GM12892 (cell line): ENCODE measurements around the gene CLCN1.

Experiments used
- DNase-seq: peaks from one replicate; pipeline ENCODE4 v3.0.0; 2011; ENCODE audit not compliant: insufficient read length
- FAIRE-seq: peaks from 2 replicates; lab custom pipeline; 2011; peaks lifted over from hg19 to GRCh38; lab: Jason Lieb, UNC
- POLR2A ChIP-seq: IDR thresholded peaks from 2 replicates; pipeline ENCODE4 v1.6.1; 2011; ENCODE audit warnings: low read depth, low read length, control low read depth
- POLR2AphosphoS5 ChIP-seq: IDR thresholded peaks from 2 replicates; pipeline ENCODE4 v1.6.1; 2011; ENCODE audit warnings: low read depth, low read length, control low read depth
- TAF1 ChIP-seq: IDR thresholded peaks from 2 replicates; pipeline ENCODE4 v1.6.1; 2011; ENCODE audit warnings: low read depth, mild to moderate bottlenecking, control low read depth, low read length, borderline replicate concordance

The CLCN1 gene

GRCh38 chr7:143375298-143376034 lies 59.6 kb downstream of the CLCN1 start:
- FAIRE-seq (no peak), DNase-seq (no peak)
- no peak for TF ChIP-seq POLR2AphosphoS5
- no peak for TF ChIP-seq TAF1
- TF ChIP-seq POLR2A: no peak

GRCh38 chr7:143376396-143376795 lies 60.5 kb downstream of the CLCN1 start:
- TF ChIP-seq POLR2A (no peak), TAF1 (no peak)
- DNase-seq: no peak
- no peak for FAIRE-seq

GRCh38 chr7:143379611-143380259 lies 63.8 kb downstream of the CLCN1 start:
- DNase-seq (no peak), FAIRE-seq (peak; percentile 33)
- no peak for TF ChIP-seq POLR2AphosphoS5
- TF ChIP-seq TAF1: no peak
- no peak for TF ChIP-seq POLR2A

GRCh38 chr7:143380260-143380645 lies 64.3 kb downstream of the CLCN1 start:
- TF ChIP-seq POLR2AphosphoS5 (no peak), TAF1 (no peak), POLR2A (no peak; the same call in 1 of the 2 replicates)
- no peak for FAIRE-seq
- peak; percentile 63 for DNase-seq

DNA sequence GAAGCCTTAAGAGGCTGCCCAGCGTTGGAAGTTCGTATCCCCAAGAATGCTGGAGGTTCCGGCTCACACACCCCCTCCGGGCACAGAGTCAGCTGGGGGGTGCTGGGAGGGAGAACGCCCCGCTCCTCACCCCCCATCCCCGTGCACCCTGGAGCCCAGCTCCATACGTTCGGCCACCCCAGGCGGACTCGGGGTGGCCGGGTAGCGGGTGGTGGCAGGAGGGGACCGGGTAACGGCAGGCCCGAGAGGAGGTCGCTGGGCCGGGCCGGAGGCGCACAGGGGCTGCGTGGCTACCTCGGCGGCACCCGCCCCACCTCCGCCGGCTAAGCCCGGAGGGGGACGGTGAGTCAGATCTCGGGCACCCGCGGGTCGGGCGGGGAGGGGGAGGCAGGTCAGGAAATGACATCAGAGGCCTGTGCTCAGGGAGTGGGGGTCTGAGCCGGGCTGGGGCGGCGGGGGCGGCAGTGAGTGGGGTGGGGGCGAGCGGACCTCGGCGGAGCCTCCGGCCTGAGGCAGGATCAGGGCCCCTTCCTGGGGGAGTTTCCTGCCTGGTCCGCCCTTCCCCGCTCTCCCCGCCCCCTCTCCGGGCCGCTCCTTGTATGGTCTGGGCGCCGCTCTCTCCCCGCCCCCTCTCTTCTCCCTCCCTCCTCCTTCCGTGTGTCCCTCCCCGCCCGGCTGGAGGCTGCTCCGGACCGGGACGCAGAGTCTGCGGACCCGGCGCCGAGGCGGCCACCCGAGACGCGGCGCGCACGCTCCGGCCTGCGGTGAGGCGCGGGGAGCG lies 64.9 kb downstream of the CLCN1 start, which contains the start of gene ZYX:
ZYX (plus strand) TSS at position 700 of the 781 bp plus-strand sequence. CDS start 227 bp downstream, outside the sequence.
- peak; percentile 97 for DNase-seq
- FAIRE-seq: peak; percentile 73

GRCh38 chr7:143381427-143382125 lies 65.7 kb downstream of the CLCN1 start:
- DNase-seq: no peak
- no peak for FAIRE-seq
- TF ChIP-seq POLR2AphosphoS5 (no peak), POLR2A (no peak), TAF1 (no peak)

More for the DNA sequence above, 64.9 kb downstream of the CLCN1 start, which contains the start of gene ZYX:
- TF ChIP-seq TAF1: no peak
- peak; percentile 69; the same call in 1 of the 2 replicates for TF ChIP-seq POLR2A
- peak; percentile 14; the same call in 1 of the 2 replicates for TF ChIP-seq POLR2AphosphoS5

DNA sequence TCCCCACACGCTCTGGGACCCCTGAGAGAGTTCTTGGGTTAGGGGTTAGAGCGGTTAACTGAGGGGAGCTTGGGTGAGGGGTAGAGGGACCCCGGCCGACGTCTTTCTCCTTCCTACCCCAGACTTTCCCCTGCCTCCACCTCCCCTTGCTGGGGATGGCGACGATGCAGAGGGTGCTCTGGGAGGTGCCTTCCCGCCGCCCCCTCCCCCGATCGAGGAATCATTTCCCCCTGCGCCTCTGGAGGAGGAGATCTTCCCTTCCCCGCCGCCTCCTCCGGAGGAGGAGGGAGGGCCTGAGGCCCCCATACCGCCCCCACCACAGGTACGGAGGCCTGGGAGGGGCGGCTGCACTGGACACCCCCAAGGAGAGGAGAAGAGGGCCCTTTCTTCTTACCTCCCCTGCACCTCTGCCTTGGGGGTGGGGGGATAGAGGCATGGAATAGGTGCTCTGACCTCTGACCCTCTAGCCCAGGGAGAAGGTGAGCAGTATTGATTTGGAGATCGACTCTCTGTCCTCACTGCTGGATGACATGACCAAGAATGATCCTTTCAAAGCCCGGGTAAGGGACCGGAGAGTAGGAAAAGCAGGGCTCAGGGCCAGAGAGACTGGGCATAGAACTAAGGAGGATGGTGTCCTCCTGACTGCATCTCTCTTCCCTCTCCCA lies 66.3 kb downstream of the CLCN1 start:
- TF ChIP-seq POLR2A (no peak), POLR2AphosphoS5 (no peak), TAF1 (no peak)
- DNase-seq: no peak

GRCh38 chr7:143382791-143383641 lies 67.1 kb downstream of the CLCN1 start:
- DNase-seq: no peak
- FAIRE-seq: no peak
- TF ChIP-seq POLR2A: 0 out of 2 replicates have a peak, but pooled peaks have one; percentile 20
- TF ChIP-seq TAF1: no peak

More for the DNA sequence above, 66.3 kb downstream of the CLCN1 start:
- no peak for FAIRE-seq

DNA sequence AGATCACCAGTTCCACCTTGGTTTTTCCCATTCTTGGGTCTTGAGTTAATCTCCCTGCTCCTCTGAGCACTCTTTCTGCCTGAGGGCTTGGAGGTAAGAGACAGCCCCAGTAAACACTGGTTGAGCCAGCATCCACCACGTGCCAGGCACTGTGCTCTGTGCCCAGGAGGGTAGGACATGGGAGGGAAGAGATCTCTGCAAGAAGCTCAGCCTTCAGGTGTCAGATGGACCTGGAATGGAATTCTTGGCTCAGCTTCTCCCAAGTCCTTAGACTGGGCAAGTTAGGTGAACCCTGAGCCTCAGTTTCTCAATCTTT lies 67.7 kb downstream of the CLCN1 start:
- FAIRE-seq: no peak
- no peak for DNase-seq
- no peak for TF ChIP-seq POLR2AphosphoS5
- TF ChIP-seq TAF1: no peak
- no peak for TF ChIP-seq POLR2A

- FAIRE-seq (no peak), DNase-seq (no peak)
- TF ChIP-seq TAF1 (no peak), POLR2AphosphoS5 (no peak), POLR2A (no peak)
These were observed 68.2 kb downstream of the CLCN1 start for GRCh38 chr7:143384148-143384547.
